HT1080 (cell line): ENCODE measurements around the gene CORO1C. TPM values are rescaled to one million over a fixed set of nuclear protein-coding genes. Genes with fewer than 3 reads are reported as not detected.
"Not testable (repeated sequence)": the region's sequence is repeated elsewhere in the genome, so short reads cannot be mapped to it uniquely, and the experiment has no call there.

ENCODE experiments used
- DNase-seq: peaks from one replicate; pipeline ENCODE4 v3.0.0-alpha.2; 2015; ENCODE audit warnings: low read depth
- total RNA-seq: library from RNA; depleted of rRNA; stranded (reverse); fragments of >200 nt; shearing (Covaris generic); gene quantifications from 2 replicates; pipeline ENCODE4 v1.2.3, GENCODE V29; 2014

CORO1C gene
- total RNA-seq, 1 experiment from 2014 or later: 210 TPM

DNA sequence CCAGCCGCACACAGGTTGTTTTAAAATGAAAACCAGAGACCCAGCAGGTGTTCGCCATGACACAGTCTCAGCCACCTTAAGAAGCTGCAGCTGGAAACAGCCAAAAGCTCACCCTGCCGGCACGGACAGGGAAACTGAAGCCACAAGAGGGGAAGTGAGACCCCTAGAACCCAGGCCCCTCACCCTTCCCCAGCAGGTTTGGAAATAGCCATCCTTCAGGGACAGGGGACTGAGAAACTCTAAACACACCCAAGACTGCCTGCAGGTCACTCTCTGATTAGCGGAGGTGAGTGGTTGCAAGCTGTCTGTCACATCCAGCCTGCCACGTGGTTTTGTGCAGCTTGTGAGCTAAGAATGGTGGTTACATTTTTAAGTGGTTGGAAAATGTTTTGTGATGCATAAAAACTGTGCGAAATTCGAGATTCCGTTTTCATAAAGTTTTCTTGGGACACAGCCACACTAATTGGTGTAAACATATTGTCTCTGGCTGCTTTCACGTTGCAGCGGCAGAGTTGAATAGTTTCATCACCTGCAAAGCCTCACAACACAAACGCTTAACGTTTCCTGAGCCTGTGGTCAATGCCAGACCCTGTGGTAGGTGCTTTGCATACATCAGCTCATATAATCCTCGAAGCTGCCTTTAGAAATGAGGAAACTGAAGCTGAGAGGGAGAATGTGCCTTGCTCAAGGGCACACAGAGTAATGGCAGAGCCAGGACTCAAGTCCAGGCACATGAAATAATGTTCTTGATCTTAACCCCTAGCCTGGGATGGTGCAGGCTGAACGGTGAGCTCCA is 95.9 kb downstream of the CORO1C start:
- no peak for DNase-seq

DNA sequence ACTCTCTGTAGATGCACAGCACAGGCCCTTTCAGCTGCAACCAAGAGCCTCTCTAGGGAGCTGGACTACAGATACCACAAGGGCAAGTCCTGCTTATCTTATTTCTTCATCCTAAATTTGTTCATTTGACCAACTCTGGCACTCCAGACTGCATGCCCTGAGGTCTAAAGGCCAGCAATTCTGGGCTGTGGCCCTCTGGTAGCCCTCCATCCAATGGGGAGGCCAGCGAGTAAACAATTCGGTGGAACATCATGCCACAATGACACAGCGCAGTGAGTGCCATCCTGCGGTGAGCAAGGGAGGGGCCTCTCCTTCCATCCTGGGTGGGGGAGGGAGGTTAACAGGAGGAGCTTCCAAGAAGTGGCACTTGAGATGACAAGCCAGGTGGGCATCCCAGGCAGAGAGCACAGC is 97.0 kb downstream of the CORO1C start:
- DNase-seq: no peak

DNA sequence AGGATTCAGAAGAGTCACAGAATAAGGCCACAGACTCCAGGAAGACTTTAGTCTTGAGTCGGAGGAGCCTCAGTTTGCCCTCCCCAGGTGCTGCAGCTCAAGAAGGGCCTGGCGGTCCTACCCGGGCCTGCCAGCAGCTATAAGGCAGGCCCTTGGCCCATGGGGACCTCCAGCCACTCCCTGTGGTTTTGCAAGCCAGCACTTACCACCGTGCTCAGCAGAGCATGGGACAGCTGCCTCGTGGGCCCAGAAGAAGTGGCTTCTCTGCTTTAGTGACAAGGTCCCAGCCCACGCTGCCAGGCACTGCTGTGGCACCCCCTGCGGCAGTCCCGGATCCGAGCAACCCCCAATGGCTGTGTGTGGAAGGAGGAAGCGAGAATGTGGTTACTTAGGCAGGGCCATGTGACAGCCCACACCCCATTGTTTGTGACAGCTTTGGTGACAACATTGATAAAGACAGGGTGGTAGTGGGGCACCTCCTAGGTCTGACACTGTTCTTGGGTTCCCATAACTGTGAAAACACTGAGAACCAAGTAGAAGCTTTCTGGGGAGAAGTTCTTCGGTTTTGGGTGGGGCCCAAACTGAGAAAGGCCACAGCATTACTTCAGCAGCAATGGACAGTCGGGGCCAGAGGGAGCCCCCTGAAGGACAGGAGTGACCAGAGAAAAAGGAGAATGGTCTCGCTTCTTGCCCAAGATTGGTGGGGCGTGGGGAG is 97.6 kb downstream of the CORO1C start, which contains the start of gene SELPLG:
TSS of gene SELPLG (minus strand) at position 361 of the 715 bp plus-strand sequence. CDS start 9,587 bp downstream, outside the sequence.
- no peak for DNase-seq

DNA sequence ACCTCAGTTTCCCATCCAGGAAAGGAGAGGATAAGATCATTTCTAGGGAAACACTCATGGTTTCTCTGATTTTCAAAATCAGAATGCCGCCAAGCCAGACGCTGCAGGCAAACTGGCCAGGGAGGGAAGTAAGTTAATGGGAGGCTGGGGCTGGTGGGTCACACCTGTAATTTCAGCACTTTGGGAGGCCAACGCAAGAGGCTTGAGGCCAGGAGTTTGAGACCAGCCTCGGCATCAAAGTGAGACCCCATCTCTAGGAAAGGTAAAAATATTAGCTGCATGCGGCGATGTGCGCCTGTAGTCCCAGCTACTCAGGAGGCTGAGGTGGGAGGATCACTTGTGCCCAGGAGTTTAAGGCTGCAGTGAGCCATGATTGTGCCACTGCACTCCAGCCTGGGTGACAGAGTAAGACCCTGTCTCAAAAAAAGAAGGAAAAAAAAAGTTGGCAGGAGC is 98.2 kb downstream of the CORO1C start:
- no peak for DNase-seq

DNA sequence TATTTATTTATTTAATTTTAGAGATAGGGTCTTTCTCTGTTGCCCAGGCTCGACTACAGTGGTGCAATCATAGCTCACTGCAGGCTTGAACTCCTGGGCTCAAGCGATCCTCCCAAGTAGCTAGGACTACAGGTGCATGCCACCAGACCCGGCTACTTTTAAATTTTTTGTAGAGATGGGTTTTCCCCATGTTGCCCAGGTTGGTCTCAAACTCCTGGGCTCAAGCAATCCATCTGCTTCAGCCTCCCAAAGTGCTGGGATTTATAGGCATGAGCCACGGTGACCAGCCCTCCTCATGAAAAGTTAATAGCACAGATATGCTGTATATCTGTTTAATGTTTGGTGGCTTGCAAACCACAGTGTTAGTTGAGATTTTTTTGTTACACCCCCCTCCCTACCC is 100.1 kb downstream of the CORO1C start:
- not testable (repeated sequence) for DNase-seq

DNA sequence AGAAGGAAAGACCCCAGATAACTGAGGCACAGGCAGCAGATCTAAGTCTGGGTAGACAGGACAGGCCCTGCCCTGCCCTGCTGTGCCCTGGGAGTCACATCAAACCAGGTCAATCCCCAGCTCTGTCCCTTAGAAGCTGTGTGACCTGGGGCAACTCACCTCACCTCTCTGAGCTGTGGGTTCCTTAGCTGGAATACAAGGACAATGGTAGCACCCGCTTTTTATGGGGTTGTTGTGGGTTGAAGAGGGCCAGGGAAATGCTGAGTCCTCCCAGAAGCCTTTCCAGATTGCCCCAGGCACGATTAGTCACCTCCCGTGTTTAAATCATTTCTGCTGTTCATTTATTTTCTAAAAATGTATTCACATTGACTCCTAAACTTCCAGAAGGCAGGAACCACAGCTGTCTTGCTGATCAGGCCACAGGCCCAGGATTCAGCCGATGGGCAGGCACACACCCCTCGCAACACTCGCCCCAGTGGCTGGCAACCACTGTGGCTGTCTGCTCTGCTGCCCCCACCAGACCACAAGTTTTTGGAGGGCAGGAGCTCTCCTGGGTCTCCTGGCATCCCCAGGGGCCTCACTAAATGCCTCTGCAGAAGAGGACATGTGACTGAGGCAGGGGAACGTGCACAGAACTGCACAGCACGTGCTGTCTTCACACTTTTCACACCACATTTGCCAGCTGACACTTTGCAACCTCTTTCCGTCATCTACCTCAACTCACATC is 100.7 kb downstream of the CORO1C start:
- peak; percentile 68 for DNase-seq

DNA sequence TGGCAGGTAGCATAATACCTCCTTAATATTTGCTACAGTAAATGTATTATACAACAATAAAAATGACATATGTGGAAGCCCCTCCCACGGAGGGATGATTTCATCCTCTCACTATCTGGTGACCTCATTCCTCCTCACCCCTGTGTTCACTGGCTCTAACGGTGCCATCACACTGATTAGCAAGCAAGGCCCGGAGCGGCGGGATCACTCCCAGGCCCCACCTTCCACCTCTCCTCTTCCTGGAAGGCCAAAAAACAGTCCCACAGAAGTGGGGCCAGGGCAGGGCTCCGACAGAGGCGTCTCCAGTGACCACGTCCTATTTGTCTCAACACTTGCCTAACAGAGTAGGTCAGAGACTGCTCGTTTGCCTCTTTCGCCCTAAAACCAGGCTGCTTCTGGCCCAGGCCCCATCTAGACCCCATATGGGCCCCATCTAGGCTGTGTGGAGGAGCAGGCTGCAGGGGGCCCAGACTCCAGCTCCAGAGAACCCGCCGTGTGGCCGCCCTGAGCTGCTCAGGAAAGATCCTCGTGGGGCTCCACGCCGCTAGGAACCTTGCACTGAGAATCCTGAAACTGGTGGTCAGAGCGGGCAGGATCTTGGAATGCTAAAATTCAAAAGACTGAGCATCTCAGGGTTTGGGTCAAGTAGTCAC is 101.4 kb downstream of the CORO1C start:
- DNase-seq: peak; percentile 66

DNA sequence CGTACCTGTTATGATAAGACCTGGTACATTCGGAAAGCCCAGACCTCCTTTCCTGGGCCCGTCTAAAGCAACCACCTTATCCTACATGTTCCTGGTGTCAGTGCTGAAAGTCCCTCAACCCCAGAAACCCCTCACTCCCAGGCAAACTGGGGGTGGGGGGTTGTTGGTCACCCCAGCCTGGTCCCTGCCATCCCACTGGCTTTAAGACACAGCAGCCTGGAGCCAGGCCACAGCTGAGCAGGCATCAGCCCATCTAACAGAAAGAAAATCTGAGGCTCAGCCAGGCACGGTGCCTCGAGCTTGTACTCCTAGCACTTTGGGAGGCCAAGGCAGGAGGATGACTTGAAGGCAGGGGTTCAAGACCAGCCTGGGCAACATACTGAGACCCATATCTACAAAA is 102.2 kb downstream of the CORO1C start:
- DNase-seq: no peak

DNA sequence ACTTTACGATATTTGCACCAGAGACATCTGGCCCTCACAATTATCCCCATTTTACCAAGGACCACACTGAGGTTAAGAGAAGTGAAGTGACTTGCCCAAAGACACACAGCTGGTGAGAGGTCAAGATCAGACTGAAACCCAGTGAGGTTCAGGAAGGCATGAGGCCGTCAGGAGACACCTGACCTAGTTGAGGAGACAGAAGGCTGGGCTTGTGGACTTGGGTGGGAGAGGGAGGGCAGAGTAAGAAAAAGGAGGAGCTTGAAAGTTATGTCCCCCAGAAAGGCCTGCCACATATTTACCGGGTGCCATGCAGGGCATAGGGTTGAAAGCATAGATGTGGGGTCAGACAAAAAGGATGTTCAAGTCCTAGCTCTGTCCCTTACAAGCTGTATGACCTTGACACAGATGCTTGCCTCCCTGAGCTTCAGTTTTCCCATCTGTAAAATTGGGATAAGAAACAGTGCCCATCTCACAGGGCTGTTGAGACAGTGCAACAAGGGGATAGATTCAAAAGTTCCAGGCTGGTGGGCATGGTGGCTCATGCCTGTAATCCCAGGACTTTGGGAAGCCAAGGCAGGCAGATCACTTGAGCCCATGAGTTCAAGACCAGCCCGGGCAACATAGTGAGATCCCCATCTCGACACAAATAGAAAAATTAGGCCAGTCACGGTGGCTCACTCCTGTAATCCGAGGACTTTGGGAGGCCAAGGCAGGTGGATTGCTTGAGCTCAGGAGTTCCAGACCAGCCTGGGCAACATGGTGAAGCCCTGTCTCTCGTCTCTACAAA is 104.0 kb downstream of the CORO1C start:
- no peak for DNase-seq

DNA sequence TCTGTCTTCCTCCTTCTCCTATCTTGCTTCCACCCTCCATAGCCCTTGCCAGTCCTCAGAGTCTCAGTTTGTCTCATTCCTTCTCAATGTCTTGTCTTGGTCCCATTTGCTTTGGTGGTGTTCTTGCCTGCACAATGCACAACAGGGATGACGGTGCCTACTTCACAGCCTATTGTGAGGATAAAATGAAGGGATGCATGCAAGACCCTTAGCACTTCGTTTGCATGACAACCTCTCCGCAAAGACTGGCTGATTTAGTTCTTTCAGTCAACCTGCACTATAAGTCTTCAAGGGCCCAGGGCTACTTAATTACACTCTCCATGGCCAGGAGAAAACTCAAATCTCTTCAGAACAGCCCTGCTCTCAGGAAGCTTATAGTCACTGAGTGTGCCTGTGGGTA is 106.1 kb downstream of the CORO1C start:
- DNase-seq: no peak

DNA sequence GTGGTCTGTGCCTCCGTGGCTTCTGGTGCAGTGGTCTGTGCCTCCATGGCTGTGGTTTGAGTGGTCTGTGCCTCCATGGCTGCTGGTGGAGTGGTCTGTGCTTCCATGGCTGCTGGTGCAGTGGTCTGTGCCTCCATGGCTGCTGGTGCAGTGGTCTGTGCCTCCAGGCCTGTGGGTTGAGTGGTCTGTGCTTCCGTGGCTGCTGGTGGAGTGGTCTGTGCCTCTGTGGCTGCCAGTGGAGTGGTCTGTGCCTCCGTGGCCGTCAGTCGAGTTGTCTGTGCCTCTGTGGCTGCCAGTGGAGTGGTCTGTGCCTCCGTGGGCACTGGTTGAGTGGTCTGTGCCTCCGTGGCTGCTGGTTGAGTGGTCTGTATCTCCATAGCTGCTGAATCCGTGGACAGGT is 107.7 kb downstream of the CORO1C start:
- DNase-seq: no peak

DNA sequence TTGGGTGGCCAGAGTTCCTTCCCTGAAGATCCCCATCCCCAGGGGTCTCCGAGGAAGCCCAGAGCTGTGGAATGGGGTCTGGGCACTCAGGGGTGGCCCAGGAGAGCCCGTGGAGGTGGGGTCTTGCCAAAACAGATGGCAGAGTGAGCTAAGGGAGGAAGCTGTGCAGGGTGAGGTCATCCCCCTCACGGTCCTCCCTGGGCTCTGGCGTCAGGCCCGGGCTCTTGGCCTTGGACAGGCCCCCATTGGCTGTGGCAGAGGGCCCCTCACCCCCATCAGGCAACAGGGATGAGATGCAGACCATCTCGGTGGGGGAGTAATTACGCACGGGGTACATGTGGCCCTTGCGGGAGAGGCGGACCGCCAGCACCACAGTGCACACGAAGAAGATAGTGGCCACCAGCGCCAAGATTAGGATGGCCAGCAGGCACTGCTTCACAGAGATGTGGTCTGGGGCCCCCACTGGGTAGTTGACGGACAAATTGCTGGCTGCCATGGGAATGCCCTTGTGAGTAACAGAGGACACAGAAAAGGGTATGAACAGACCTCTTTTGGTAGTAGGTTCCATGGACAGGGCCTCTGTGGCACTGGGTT is 108.3 kb downstream of the CORO1C start:
- DNase-seq: no peak

DNA sequence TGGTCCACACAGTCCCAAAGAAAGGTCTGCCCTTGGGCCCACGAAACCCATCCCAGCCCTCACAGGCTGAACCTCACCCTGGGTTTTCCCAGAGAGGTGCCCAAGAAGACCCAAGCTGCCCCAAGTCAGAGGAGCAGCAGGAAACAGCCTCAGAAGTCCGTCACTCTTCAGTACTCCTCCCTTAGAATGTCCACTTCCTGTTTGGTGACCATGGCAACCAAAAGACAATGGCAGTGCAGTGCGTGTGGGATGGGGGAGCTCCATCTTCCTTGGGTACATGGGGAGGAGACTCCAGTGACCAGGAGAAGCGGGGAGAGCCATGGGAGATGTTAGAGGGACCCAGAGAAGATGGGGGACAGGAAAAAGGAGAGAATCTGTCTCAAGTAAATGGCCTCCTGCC is 108.9 kb downstream of the CORO1C start:
- DNase-seq: peak; percentile 71

DNA sequence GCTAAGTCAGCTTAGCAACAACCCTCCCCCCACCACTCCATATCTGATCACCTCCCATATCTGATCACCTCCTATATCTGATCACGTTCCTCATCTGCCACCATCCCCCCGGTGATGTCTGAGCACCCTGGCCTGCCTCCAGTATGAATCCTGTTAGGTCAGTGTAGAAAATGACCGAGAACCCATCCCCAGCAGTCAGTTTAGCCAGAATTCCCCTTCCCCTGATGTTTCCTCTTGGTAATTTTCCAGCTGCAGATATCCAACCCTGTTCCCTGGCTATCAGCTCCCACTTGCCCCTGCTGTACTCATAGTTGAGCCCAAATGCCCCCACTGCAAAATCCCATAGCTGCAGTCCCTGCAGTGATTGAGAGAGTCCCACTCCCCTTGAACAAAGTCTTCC is 110.2 kb downstream of the CORO1C start:
- DNase-seq: no peak

DNA sequence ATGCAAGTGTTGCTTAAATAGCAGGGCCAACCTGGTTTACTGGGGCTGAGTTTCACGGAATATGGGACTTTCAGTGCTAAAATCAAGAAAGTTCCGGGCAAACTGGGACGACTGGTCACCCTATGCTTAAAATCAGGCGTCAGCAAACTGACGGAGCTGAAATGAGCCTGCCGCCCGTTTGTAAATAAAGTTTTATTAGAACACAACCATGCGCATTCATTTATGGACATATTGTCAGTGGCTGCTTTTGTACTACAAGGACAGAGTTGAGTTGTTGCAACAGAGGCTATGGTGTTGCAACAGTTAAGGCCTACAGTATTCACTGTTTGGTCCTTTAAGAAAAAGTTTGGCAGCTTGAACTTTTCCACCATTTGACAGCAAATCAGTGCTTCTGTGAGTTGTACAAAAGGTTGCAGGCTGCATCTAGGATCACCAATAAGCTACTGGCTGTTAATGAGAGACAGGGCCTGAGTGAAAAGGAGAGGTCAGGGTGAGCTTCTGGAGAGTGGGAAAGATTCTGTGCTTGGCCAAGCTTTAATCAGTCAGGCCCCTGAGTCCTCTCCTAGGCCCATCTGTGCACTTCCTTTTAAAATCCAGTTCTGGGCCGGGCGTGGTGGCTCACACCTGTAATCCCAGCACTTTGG is 111.0 kb downstream of the CORO1C start:
- DNase-seq: no peak

DNA sequence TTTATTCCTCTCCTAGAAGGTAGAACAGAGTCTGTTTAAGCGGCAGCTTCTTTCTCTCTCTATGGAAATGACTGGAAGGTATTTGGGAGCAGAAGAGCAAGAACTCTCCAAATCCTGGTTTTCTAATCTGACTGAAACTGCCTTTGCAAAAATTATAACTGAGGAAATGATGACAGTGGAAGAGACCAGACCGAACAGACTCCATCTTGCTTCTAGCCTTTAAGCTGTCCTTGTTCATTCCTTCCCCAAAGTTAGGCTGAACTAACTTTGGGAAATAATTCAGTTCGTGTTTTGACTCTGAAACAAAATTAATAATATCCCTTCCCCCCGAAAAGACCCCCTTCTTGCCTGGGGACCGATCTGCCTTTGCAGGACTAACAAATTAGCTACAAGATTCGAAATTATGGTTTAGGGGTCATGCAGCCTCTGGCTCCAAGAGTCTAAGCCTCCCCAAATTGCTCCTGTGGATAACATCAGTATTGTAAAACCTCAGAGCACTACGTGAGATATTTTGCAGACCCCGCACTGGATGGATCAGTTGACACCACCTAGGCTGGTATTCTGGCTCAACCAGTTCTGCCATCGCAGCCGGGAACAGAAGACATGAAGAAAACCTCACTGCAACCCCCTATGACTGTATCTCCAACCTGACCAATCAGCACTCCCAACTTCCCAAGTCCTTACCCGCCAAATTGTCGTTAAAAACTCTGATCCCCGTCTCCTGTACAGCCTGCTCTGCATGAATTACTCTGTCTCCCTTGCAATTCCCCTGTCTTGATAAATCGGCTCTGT is 111.8 kb downstream of the CORO1C start:
- no peak for DNase-seq

DNA sequence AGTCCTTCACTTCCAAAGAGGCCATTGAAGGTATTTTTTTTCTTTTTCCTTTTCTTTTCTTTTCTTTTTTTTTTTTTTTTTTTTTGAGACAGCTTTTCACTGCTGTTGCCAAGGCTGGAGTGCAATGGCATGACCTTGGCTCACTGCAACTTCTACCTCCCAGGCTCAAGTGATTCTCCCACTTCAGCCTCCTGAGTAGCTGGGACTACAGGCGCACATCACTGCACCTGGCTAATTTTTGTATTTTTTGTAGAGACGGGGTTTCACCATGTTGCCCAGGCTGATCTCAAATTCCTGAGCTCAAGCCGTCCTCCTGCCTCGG is 112.4 kb downstream of the CORO1C start:
- DNase-seq: not testable (repeated sequence)

DNA sequence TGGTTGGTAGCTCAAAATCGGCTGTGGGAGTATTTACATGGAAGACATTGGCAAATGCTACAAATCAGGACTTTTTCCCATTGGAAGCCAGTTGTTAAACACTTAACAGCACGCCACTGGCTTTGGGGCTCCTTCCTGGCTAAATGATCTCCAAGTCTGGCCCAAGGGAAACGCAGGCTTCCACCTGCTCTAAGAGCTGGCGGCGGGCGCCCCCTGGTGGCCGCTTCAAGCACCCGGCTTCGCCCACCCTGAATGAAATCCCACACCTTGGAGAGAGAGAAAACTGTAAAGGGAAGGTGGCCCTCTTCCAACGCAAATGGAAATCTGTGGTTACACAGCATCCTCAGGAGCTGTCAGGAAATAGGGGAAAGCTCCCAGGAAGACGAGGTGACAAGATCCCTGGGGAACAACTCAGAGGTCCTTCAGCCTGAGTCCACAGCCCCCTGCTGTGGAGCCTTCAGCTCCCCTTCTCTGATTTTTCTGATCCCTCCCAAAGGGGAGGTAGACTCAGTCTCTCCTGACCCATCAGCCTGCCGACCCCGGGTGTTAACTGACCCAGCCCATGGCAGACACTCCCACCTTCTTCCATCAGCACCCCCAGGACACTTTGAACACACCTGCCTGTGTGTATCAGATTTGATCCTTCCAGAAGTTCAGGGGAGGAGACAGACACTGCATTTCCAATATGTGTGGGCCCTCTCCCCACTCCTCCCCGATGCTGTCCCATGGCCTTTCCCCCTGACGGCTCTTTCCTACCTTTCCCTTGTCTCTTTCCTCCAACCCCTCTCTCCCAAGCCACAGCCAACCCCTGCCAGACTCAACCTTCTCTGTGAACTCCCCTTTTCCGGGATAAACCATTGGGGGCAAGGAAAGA is 113.0 kb downstream of the CORO1C start:
- DNase-seq: peak; percentile 87
